HepG2 (cell line): Measurements from ENCODE around the gene STEAP3. TPM values are rescaled to one million over a fixed set of nuclear protein-coding genes. Genes with fewer than 3 reads are reported as not detected.

Experiments
- ATAC-seq: fragments of 200-7000 bp; cut with Tn5 transposase; 3 replicates; pipeline ENCODE4 v1.9.1; 2020; ENCODE audit warnings: mild to moderate bottlenecking, moderate library complexity
- BruUV-seq: library from RNA; stranded (reverse); fragments of 400-500 nt; replicated peaks from 2 replicates; lab custom pipeline; 2021; lab: Mats Ljungman, UMichigan
- CTCF ChIA-PET: fragments of 300-600 bp; formaldehyde crosslinking; extraction: SDS; loops from one replicate; lab custom pipeline; 2021; ENCODE audit warnings: low total read pairs, inconsistent platforms, low intra/inter-chr PET ratio; lab: Yijun Ruan, JAX
- POLR2A ChIA-PET: fragments of 350-600 bp; sonication (Branson Sonifier 250); formaldehyde crosslinking; loops from one replicate; lab custom pipeline; 2020; ENCODE audit warnings: antibody characterized with exemption, inconsistent platforms; lab: Yijun Ruan, JAX
- DNase-seq: peaks from one replicate; pipeline ENCODE4 v3.0.0-alpha.2; 2015; ENCODE audit warnings: low spot score
- FAIRE-seq: peaks from 3 replicates; lab custom pipeline; 2011; peaks lifted over from hg19 to GRCh38; lab: Jason Lieb, UNC
- H2AFZ ChIP-seq: one replicate; pipeline ENCODE4 v1.6.1; 2011; ENCODE audit warnings: low read length, inconsistent platforms
- H3K27ac ChIP-seq: fragments of 300-600 bp; 3 replicates; pipeline ENCODE4 v1.8.0; 2011; ENCODE audit warnings: mixed run types, mild to moderate bottlenecking, mixed read lengths, low read length, inconsistent platforms; ENCODE audit not compliant: insufficient read depth; ENCODE audit errors: extremely low read length
- H3K27me3 ChIP-seq, 2 experiments: fragments of 200-600 bp in 1 of 2; 2 replicates in 1 of 2; 3 replicates in 1 of 2; pipeline versions ENCODE4 v1.6.0 to v1.8.0; 2011; ENCODE audit warnings: low read length in 2 of 2, mild to moderate bottlenecking in 2 of 2, moderate library complexity in 2 of 2, inconsistent platforms in 1 of 2; ENCODE audit not compliant: insufficient read depth in 2 of 2, control insufficient read depth in 1 of 2
- H3K36me3 ChIP-seq, 2 experiments: fragments of 200-600 bp in 1 of 2; replicated peaks in 1 of 2; 2 replicates in 1 of 2; 3 replicates in 1 of 2; pipeline versions ENCODE4 v1.5.1 to v1.8.0; 2011; ENCODE audit warnings: low read length in 2 of 2, inconsistent platforms in 1 of 2; ENCODE audit not compliant: insufficient read depth in 2 of 2, control insufficient read depth in 1 of 2
- H3K4me1 ChIP-seq: 2 replicates; pipeline ENCODE4 v1.5.1; 2012; ENCODE audit warnings: low read length, inconsistent platforms; ENCODE audit not compliant: insufficient read depth
- H3K4me2 ChIP-seq: 2 replicates; pipeline ENCODE4 v1.6.0; 2011; ENCODE audit warnings: low read depth, low read length, inconsistent platforms
- H3K4me3 ChIP-seq, 3 experiments: fragments of 200-600 bp in 1 of 3; sonication (generic), shearing (Covaris generic) in 1 of 3; replicated peaks in 1 of 3; 2 replicates each; pipeline ENCODE4 v1.5.1; 2011 to 2016; ENCODE audit warnings: low read length in 3 of 3, inconsistent platforms in 2 of 3, low read depth in 2 of 3, mild to moderate bottlenecking in 2 of 3, control low read depth in 1 of 3, mixed read lengths in 1 of 3; ENCODE audit not compliant: insufficient read depth in 1 of 3
- H3K79me2 ChIP-seq: one replicate; pipeline ENCODE4 v1.6.1; 2011; ENCODE audit warnings: low read length, inconsistent platforms; ENCODE audit not compliant: insufficient read depth
- H3K9ac ChIP-seq: 2 replicates; pipeline ENCODE4 v1.6.0; 2011; ENCODE audit warnings: mild to moderate bottlenecking, low read depth, low read length, inconsistent platforms; ENCODE audit not compliant: insufficient read depth
- H3K9me3 ChIP-seq: 2 replicates; pipeline ENCODE4 v1.5.1; 2012; ENCODE audit warnings: mild to moderate bottlenecking, low read length
- H4K20me1 ChIP-seq: 2 replicates; pipeline ENCODE4 v1.6.0; 2011; ENCODE audit warnings: inconsistent platforms, mild to moderate bottlenecking, low read length, moderate library complexity; ENCODE audit not compliant: insufficient read depth
- E2F1 ChIP-seq: sonication (generic); formaldehyde crosslinking; IDR thresholded peaks from 2 replicates; pipeline ENCODE4 v1.5.0; 2020; ENCODE audit warnings: missing genetic modification reagents
- HCFC1 ChIP-seq: fragments of 150-350 bp; IDR thresholded peaks from 2 replicates; pipeline ENCODE4 v1.6.1; 2014; ENCODE audit warnings: low read depth, low read length
- NRL ChIP-seq: sonication (generic); formaldehyde crosslinking; IDR thresholded peaks from 2 replicates; pipeline ENCODE4 v1.5.0; 2020; ENCODE audit warnings: missing genetic modification reagents, mild to moderate bottlenecking, moderate library complexity, borderline replicate concordance
- REL ChIP-seq: sonication (generic); formaldehyde crosslinking; conservative IDR thresholded peaks from 2 replicates; pipeline ENCODE4 v1.8.0; 2022; ENCODE audit warnings: mild to moderate bottlenecking, missing genetic modification reagents, moderate library complexity
- SCMH1 ChIP-seq: sonication (generic); formaldehyde crosslinking; IDR thresholded peaks from 2 replicates; pipeline ENCODE4 v1.9.0; 2021; ENCODE audit warnings: missing genetic modification reagents, mild to moderate bottlenecking, borderline replicate concordance
- SRY ChIP-seq: sonication (generic); formaldehyde crosslinking; IDR thresholded peaks from 2 replicates; pipeline ENCODE4 v1.8.0; 2022; ENCODE audit warnings: mild to moderate bottlenecking, missing genetic modification reagents
- ZBTB33 ChIP-seq: sonication (generic); formaldehyde crosslinking; IDR thresholded peaks from 2 replicates; pipeline ENCODE4 v1.4.0; 2020; ENCODE audit warnings: missing genetic modification reagents
- WGBS: methylation state at CpG from one replicate; pipeline ENCODE4 v1.1.6; 2017; ENCODE audit warnings: low lambda C conversion rate; 5-methylcytosine and 5-hydroxymethylcytosine counted together
- in situ Hi-C: cut with HindIII; loops from 2 replicates; pipeline ENCODE4 v1.10.0; 2017; ENCODE audit warnings: low pct_unique_long_range_greater_than_20kb; ENCODE audit not compliant: extremely low pct_ligation_motif_present
- intact Hi-C: fragments of 100-400 bp; cut with micrococcal nuclease; formaldehyde crosslinking; loops from one replicate; pipeline ENCODE4 v1.10.0; 2022; ENCODE audit not compliant: unreplicated experiment
- polyA plus RNA-seq, 8 experiments: library from polyadenylated mRNA; depleted of rRNA in 3 of 8; stranded (reverse) in 7 of 8; unstranded in 1 of 8; fragments of >200 nt; fragmentation: Illumina TruSeq in 4 of 8; extraction: Trizol in 4 of 8; gene quantifications; 2 replicates each; pipeline versions ENCODE4 v1.2.1 to v1.2.3, GENCODE V29; 2011 to 2016; ENCODE audit warnings: low read depth in 4 of 8, missing spikeins in 1 of 8, mixed read lengths in 1 of 8; ENCODE audit not compliant: insufficient read depth in 1 of 8
- total RNA-seq, 5 experiments: library from RNA; depleted of rRNA; stranded (reverse); fragments of >200 nt; fragmentation: Illumina TruSeq; extraction: Trizol; gene quantifications; 2 replicates each; pipeline ENCODE4 v1.2.3, GENCODE V29; 2016; ENCODE audit warnings: low read depth in 1 of 5
- TF ChIP-seq, protein P1 (sequence below): sonication (generic); formaldehyde crosslinking; IDR thresholded peaks from 2 replicates; pipeline ENCODE4 v1.5.1; 2020; ENCODE audit warnings: mild to moderate bottlenecking, missing genetic modification reagents
- TF ChIP-seq, protein P2 (sequence below): sonication (generic); formaldehyde crosslinking; IDR thresholded peaks from 2 replicates; pipeline ENCODE4 v1.5.0; 2020; ENCODE audit warnings: missing genetic modification reagents

The STEAP3 gene
- total and polyA plus RNA-seq, 2 of the 13 experiments (the other 11 are each of a cell fraction or from before 2014, with no cell fraction given), result 7.3 to 21.1 TPM

- in situ Hi-C loops (loop anchor here (10.0 kb wide), 1 partner anchor 274 kb away; no protein-coding TSS in a partner anchor), intact Hi-C loops (no loop called here)
- Histone ChIP-seq H3K27ac (no peak overlapping the region), H3K79me2 (no peaks in the 10 kb centered on the region), H2AFZ (no peak overlapping the region), H3K4me1 (peaks cover 27% of the 10 kb centered on the region), H3K4me3 (no peak overlapping the region), H4K20me1 (no peaks in the 10 kb centered on the region), H3K27me3 (peaks cover 0 to 12% of the 10 kb centered on the region in 2 experiments; a peak in 3 of 5 replicates), H3K4me2 (no peak overlapping the region), H3K9ac (no peak overlapping the region), H3K36me3 (no peaks in the 10 kb centered on the region), H3K9me3 (no peaks in the 10 kb centered on the region)
- ChIA-PET CTCF (no interaction called here), POLR2A (no interaction called here)
- TF ChIP-seq ZBTB33 (CRISPR knock-in tag) (no peak), NRL (CRISPR knock-in tag) (no peak), SCMH1 (CRISPR knock-in tag) (no peak), HCFC1 (no peak), E2F1 (CRISPR knock-in tag) (no peak), REL (CRISPR knock-in tag) (no peak), SRY (CRISPR knock-in tag) (no peak)
- TF ChIP-seq, protein P1, sequence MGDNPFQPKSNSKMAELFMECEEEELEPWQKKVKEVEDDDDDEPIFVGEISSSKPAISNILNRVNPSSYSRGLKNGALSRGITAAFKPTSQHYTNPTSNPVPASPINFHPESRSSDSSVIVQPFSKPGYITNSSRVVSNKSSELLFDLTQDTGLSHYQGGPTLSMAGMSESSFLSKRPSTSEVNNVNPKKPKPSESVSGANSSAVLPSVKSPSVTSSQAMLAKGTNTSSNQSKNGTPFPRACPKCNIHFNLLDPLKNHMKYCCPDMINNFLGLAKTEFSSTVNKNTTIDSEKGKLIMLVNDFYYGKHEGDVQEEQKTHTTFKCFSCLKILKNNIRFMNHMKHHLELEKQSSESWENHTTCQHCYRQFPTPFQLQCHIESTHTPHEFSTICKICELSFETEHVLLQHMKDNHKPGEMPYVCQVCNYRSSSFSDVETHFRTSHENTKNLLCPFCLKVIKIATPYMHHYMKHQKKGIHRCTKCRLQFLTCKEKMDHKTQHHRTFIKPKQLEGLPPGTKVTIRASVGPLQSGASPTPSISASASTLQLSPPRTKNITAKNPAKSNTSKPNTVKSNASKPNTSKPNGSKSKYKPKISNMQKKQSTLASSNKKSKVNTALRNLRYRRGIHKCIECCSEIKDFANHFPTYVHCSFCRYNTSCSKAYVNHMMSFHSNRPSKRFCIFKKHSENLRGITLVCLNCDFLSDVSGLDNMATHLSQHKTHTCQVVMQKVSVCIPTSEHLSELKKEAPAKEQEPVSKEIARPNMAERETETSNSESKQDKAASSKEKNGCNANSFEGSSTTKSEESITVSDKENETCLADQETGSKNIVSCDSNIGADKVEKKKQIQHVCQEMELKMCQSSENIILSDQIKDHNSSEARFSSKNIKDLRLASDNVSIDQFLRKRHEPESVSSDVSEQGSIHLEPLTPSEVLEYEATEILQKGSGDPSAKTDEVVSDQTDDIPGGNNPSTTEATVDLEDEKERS (CRISPR knock-in tag), result no peak
- TF ChIP-seq, protein P2, sequence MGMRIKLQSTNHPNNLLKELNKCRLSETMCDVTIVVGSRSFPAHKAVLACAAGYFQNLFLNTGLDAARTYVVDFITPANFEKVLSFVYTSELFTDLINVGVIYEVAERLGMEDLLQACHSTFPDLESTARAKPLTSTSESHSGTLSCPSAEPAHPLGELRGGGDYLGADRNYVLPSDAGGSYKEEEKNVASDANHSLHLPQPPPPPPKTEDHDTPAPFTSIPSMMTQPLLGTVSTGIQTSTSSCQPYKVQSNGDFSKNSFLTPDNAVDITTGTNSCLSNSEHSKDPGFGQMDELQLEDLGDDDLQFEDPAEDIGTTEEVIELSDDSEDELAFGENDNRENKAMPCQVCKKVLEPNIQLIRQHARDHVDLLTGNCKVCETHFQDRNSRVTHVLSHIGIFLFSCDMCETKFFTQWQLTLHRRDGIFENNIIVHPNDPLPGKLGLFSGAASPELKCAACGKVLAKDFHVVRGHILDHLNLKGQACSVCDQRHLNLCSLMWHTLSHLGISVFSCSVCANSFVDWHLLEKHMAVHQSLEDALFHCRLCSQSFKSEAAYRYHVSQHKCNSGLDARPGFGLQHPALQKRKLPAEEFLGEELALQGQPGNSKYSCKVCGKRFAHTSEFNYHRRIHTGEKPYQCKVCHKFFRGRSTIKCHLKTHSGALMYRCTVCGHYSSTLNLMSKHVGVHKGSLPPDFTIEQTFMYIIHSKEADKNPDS (CRISPR knock-in tag), result no peak
- 36% methylated on average over 6 of the region's 6 CpGs for WGBS
- no peak for DNase-seq
- no TSS peak for BruUV-seq
- no peak for FAIRE-seq
- ATAC-seq, result no peak
These were observed 64.9 kb downstream of the STEAP3 start for GRCh38 chr2:119288576-119288975.
